ENCODE measurements around the gene SYT1.

SYT1 gene

DNA sequence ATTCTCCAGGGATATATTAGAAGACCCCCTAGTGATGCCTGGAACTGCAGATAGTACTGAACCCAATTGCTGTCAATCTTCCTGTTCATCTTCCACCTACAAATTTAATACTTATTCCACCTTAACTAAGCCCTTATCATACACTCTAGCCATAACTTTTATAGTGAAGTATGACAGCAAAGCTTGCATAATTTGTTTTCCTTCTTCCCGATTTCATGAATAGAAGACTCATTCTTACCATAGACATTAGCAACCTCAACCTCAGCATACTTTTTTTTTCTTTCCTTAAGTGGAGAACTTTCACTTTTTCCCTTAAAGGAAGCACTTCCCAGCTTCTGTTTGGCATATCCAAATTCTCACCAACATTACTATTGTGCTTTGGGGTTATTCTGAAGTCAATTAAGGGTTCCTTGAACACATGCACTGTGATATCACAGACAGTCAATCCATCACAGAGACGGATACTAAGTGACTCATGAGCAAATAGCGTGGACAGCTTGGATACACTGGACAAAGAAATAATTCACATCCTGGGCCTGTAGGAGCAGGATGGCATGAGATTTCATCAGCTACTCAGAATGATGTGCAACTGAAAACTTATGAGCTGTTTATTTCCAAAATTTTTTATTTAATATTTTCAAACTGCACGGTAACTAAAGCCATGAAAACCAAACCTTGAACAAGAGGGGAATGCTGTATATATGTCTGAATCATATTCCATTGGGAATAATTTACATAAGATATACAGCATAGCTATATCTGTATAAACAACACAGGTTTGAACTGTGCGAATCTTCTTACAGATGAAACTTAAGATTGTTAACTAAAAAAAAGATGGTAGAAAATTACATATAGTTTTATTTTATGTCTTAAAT is 63.9 kb downstream of the SYT1 start:
- Histone ChIP-seq H3K36me3 (replicated peaks) (no peaks in the 10 kb centered on the region), H3K27me3 (replicated peaks) (no peaks in the 10 kb centered on the region), H3K4me3 (ENCODE audit: low read depth, low read length) (no peak overlapping the region), H3K27ac (peak overlapping the region; percentile 61)
- peak; percentile 65 for DNase-seq
- in situ Hi-C loops (cut with HindIII; ENCODE audit: low pct_ligation_motif_present, low sequenced_read_pairs) = no loop called here
- TF ChIP-seq, protein P1, sequence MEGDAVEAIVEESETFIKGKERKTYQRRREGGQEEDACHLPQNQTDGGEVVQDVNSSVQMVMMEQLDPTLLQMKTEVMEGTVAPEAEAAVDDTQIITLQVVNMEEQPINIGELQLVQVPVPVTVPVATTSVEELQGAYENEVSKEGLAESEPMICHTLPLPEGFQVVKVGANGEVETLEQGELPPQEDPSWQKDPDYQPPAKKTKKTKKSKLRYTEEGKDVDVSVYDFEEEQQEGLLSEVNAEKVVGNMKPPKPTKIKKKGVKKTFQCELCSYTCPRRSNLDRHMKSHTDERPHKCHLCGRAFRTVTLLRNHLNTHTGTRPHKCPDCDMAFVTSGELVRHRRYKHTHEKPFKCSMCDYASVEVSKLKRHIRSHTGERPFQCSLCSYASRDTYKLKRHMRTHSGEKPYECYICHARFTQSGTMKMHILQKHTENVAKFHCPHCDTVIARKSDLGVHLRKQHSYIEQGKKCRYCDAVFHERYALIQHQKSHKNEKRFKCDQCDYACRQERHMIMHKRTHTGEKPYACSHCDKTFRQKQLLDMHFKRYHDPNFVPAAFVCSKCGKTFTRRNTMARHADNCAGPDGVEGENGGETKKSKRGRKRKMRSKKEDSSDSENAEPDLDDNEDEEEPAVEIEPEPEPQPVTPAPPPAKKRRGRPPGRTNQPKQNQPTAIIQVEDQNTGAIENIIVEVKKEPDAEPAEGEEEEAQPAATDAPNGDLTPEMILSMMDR (IDR thresholded peaks at IDR 0.05; ENCODE audit: low read depth, low read length, missing control alignments) = no peak

- H3K27ac ChIP-seq = peak overlapping the region; percentile 61
- TF ChIP-seq, protein P1 (IDR thresholded peaks at IDR 0.05; ENCODE audit: low read depth, low read length, missing control alignments) = no peak
- H3K4me3 ChIP-seq (ENCODE audit: low read depth, low read length) = no peak overlapping the region
- in situ Hi-C loops (cut with HindIII; ENCODE audit: low pct_ligation_motif_present, low sequenced_read_pairs) = no loop called here
- no peaks in the 10 kb centered on the region for H3K27me3 ChIP-seq (replicated peaks)
- no peak for DNase-seq
- H3K36me3 ChIP-seq (replicated peaks) = no peaks in the 10 kb centered on the region
Measured at GRCh38 chr12:78929075-78929418, 64.5 kb downstream of the SYT1 start.

- H3K36me3 ChIP-seq (replicated peaks) = no peaks in the 10 kb centered on the region
- TF ChIP-seq, protein P1 (IDR thresholded peaks at IDR 0.05; ENCODE audit: low read depth, low read length, missing control alignments) = no peak
- in situ Hi-C loops (cut with HindIII; ENCODE audit: low pct_ligation_motif_present, low sequenced_read_pairs) = no loop called here
- H3K27me3 ChIP-seq (replicated peaks) = no peaks in the 10 kb centered on the region
- no peak overlapping the region for H3K27ac ChIP-seq
- no peak overlapping the region for H3K4me3 ChIP-seq (ENCODE audit: low read depth, low read length)
- no peak for DNase-seq
Measured at GRCh38 chr12:78931466-78931990, 67.0 kb downstream of the SYT1 start.

- in situ Hi-C loops (cut with HindIII; ENCODE audit: low pct_ligation_motif_present, low sequenced_read_pairs) = no loop called here
- Histone ChIP-seq H3K27ac (no peak overlapping the region), H3K4me3 (ENCODE audit: low read depth, low read length) (no peak overlapping the region), H3K27me3 (replicated peaks) (no peaks in the 10 kb centered on the region), H3K36me3 (replicated peaks) (no peaks in the 10 kb centered on the region)
- TF ChIP-seq, protein P1 (IDR thresholded peaks at IDR 0.05; ENCODE audit: low read depth, low read length, missing control alignments) = no peak
- DNase-seq = no peak
Measured at GRCh38 chr12:78933014-78933413, 68.4 kb downstream of the SYT1 start.

GRCh38 chr12:78938341-78939084 is 73.9 kb downstream of the SYT1 start:
- no peaks in the 10 kb centered on the region for H3K36me3 ChIP-seq (replicated peaks)
- TF ChIP-seq, protein P1 (IDR thresholded peaks at IDR 0.05; ENCODE audit: low read depth, low read length, missing control alignments) = no peak
- in situ Hi-C loops (cut with HindIII; ENCODE audit: low pct_ligation_motif_present, low sequenced_read_pairs) = no loop called here
- H3K27ac ChIP-seq = no peak overlapping the region
- no peaks in the 10 kb centered on the region for H3K27me3 ChIP-seq (replicated peaks)
- no peak overlapping the region for H3K4me3 ChIP-seq (ENCODE audit: low read depth, low read length)
- no peak for DNase-seq
